Measurements from ENCODE around the gene SLC30A1.
A peak's percentile ranks its signal among the peaks of the same experiment; 100 is the strongest.

SLC30A1 gene

DNA sequence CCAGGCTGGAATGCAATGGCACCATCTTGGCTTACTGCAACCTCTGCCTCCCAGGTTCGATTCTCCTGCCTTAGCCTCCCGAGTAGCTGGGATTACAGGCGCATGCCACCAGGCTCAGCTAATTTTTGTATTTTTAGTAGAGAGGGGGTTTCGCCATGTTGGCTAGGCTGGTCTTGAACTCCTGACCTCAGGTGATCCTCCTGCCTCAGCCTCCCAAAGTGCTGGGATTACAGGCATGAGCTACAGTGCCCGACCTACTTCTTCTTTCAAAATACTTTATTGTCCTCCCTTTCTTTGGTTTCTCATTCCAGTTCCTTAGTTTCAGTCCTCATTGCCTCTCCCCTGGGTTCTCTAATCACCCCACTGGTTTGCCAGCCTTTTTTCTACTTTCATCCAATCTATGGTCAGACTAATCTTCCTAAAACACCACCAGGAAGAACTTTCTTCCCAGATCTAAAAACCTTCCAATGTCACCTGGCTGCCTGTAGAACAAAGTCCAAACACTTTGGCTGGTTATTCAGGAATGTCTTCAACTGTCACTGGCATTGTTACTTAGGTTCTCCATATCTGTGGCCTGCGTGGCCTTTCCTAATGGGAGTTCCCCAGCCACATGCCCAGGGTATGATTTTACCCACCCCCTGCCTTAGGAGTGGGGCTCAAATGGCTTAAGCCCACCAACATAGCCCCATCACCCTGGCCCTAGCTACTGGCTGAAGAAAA lies 29.0 kb upstream of the SLC30A1 start:
- FAIRE-seq (no peak), DNase-seq (ENCODE audit: low spot score) (no peak)

DNA sequence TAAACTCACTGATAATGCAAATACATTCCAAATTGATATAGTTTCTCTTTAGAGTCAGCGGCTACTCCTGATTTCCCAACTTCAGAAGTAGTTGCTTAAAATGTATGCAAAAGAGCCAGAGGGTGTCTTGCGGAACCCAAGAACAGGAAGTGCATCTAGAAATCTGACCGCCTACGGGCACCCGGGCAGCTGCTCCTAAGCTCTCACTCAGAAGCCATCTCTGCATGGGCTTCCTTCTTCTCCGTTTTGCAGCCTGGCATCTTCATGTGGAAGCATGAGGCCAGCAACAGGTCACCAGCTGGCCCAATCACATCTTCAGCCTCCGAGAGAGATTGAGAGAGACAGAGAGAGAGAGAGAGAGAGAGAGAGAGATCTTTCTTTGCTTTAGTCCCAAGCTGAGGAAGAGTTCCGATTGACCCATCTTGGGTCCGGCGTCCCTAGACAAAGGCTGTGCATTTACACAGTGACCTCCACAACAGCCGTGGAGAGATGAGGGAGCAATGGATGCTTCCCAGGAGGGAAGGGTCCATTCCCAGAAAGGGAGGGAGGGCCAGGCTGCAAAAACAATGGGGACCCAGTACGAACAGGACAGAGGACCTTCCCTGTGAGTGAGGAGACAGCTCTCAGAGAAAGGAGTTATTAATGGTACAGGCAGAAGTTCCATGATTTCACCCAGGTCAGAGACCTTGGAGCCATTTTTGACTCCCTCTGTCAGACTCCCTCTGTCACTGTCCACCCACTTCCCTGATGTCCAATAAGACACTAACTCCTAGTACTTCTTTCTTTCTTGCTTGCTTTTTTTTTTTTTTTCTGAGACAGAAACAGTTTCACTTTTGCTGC lies 28.2 kb upstream of the SLC30A1 start:
- FAIRE-seq (no peak), DNase-seq (ENCODE audit: low spot score) (no peak)

DNA sequence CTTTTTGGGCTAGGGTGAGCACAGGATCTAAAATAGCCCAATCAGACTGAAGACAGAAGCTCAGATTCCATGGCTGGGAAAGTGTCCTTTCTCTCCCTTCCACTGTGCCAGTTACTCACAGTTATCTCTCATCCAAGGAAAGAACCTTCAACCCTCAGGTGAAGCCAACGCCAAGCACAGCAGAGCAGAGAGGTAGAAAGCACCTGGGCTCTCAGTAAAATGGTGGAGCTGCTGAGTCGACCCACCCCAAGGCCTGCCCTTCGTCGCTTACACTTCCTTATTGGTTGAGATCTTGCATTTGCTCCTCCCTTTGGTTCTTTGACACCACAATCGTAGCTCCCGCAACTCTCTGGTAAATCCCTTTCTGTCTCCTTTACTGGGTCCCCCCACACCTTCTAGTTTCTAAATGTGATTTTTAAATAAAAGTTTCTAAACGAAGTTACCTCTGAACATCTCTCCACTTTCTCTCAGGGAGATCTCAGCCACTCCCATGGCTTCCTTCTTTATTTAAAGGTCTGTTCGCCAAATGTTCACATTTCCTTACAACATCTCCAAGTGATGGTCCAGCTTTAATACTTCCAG lies 27.5 kb upstream of the SLC30A1 start:
- DNase-seq (ENCODE audit: low spot score) (no peak), FAIRE-seq (no peak)

DNA sequence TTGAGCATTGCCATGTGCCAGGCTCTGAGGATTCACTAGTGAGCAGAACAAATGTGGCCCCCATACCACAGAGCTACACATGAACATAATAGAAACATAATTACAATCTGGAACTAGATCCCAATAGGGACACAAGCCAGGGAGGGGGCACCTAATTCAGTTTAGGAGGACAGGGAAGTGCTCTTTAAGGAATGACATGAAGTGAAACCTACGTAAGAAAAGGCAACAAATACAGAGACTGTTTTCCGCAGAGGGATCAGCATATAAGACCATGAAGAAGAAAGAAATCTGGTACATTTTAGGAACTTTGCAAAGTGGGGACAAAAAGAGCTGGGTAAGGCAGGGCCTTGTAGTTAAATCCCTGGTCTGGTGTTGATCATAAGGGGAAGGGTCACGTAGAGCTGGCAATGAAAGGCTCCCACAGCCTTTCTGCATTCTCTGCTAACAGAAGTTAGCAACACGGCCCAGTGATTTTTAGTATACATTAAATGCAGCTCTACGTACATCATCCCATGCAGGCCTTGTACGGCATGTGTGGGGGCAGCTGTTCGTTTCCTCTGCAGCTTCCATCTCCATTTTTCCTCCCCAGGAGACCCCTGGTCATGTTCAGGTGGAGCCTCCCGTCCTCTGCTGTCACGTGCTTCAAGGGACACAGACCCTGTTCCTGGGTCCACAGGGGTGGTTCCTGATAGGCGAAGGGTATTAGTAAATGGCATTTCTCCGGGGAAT lies 26.8 kb upstream of the SLC30A1 start:
- no peak for DNase-seq (ENCODE audit: low spot score)
- no peak for FAIRE-seq

DNA sequence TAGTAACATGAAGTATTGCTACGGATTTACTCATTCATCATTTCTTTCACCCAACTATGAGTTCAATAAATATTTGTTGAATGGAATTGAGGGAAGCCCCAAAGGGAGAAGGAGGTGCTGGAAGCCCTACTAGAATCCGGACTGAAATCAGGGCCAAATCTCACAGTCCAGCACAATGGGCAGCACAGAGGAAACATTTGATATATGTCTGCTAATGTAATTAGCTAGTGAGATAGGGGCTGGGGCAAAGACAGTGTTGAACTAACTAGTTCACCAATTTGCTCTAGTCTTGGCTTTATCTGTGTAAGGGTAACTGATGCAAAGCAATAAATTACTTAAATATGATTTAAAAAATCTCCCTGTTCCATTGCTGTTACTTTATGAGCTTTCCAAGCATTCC lies 26.1 kb upstream of the SLC30A1 start:
- DNase-seq (ENCODE audit: low spot score): no peak
- no peak for FAIRE-seq

DNA sequence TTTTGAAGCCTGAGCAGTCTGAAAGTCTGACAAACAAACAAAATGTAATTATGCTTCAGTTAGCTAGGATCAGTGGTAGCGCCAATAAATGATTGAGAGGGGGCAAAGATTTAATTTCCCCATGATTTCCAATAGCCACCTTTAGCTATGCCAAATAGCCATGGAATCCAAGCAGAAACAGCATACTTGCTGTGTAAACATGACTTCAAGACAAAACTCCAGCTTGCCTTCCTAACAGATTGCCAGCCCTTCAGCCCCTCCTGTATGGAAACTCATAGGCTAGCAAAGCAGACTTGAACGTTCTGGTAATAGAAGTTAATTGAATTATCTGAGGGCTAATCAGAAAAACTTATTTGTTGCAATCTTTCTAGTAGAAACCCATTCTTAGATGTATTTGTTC lies 25.6 kb upstream of the SLC30A1 start:
- DNase-seq (ENCODE audit: low spot score) (no peak), FAIRE-seq (no peak)

DNA sequence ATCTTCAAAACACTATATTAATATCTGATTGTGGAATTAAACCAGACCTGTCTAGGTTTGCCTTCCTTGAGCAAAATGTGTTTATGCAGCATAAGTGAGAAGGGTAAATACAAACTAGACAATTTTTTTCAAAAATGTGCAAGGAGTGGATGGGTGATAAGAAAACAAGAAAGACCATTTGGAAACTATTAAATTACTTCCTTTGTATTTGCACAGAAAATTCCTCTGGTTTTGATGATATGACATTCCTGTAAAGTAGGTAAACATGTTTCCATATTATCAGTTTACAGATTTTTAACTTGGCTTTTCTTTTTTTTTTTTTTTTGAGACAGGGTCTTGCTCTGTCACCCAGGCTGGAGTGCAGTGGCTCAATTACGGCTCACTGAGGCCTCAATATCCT lies 24.8 kb upstream of the SLC30A1 start:
- DNase-seq (ENCODE audit: low spot score): no peak
- FAIRE-seq: no peak

DNA sequence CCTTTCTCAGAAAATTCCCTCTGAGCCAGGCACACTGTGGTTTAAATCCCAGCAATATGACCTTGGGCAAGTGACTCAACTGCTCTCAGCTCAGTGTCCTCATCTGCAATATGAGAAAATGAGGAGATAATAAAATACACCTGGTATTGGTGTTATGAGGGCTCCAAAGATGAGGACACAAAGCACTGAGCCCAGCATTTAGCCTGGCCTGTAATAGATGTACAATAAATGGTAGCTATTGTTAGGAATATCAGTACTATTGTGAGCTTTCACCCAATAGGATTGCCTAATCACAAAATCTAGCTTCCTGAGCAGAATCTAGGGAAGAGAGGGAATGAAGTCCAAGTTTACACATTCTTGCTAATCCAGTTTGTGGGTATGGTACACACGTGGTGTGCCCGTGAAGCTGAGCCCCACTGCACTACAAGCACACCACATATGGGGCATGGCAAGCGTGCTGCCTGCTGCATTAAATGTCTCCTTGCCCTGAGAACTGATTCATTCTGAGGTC lies 24.3 kb upstream of the SLC30A1 start:
- FAIRE-seq (no peak), DNase-seq (ENCODE audit: low spot score) (no peak)

DNA sequence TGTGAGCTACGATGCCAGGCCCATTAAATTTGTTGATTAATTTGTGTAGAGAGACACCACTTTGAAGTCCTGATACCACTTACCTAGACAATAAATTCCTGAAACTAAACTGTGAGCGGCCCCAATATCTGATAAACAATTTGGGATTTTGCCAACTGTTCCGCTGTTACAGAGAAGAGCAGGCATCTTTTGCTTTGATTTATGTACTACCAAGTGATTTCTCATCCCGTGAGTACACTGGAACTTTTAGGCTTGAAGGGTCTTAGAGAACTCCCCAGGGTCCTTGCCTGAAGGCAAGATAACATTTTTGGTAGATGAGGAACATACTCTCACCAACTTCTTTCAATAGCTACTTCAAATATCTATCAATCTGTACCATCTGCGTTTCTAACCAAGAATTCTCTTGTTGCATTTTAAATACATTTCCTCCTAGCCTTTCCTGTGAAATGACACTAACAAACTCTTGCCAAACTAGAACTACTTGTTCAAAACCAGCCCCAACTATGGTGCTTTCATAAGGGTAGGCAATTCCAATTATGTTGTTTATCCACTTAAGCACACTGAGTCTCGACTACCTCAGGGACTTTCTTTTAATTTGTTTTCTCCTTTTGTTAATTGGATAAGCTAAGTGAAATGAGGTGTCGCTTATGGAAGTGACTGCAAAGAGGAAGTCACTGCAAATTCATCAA lies 23.2 kb upstream of the SLC30A1 start:
- FAIRE-seq: no peak
- DNase-seq (ENCODE audit: low spot score): no peak

DNA sequence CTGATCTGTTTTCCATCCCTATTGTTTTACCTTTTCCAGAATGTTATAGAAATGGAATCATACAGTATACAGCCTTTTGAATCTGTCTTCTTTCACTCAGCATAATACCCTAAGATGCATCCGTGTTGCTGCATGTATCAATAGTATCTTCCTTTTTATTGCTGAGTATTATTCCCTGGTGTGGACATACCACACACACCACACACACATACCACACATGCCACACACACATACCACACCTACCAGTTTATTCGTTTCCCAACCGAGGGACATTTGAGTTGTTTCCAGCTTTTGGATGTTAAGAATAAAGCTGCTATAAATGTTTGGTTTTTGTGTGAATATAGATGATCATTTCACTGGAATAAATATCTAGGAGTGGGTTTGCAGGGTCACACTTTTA lies 22.2 kb upstream of the SLC30A1 start:
- FAIRE-seq: no peak
- no peak for DNase-seq (ENCODE audit: low spot score)

DNA sequence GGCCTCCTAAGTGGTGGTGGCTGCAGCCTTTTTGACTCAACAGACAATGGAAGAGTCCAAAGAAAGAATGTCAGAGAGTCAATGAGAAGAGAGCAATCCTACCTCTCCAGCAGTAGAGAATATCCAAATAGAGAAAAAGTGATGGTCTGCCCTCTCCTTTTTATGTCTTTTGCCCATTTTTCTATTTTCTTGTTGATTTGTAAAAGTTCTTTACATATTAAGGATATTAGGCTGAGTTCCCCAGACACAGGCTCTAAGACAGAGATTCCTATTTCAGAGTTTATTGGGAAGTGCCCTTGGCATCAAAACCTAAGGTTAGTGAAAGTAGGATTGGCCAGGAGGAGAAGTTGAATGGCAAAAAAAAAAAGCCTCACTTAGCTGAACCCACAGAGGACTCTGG lies 20.3 kb upstream of the SLC30A1 start:
- no peak for FAIRE-seq
- DNase-seq (ENCODE audit: low spot score): no peak

DNA sequence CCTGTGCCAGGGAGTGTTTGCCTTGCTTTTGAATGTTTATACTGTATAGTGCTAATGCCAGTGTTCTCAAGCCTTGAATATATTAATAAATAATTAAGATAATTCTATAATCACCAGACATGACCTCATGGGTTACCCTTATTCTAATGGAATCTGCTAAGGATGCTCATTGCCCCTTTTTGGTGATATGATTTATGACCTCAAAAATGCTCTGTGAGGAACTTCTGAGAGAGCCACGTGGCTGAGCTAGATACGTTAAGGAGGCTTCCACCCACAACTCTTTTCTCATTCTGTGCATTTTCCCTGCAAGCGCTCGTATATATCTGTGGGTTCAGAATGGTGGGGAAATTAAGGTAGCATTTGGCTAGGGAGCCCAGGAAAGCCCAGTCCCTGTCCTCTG lies 19.6 kb upstream of the SLC30A1 start:
- FAIRE-seq (no peak), DNase-seq (ENCODE audit: low spot score) (no peak)

DNA sequence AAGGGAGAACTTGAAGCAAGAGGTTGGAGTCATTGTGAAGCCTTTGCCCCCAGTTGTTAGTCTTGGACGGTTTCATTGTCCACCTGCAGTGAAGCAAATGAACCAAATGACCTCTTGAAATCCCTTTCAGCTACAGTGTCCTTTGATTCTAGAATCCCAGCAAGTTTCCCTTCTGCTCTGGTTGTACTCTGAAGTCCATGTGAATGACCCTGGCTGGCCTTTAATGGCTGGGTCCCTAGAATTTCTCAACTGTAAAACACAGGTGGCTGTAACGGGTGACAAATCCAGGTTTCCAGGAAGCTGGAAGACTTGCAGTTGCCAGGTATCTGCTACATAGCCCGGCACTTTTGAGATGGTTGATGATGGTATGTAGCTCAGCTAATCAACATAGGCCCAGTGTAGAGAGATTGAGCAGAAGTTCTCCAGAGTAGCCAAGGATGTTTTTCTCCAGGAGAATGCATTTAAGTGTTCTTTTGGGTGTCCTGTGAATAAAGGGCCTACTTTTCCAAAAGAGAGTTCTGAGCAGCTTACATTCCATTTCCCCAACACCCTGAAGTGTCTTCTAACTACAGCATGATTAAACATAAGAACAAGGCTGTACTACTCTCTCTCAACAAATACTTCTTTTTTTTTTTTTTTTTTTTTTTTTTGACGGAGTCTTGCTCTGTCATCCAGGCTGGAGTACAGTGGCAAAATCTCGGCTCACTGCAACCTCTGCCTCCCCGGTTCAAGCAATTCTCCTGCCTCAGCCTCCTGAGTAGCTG lies 17.6 kb upstream of the SLC30A1 start:
- no peak for FAIRE-seq
- no peak for DNase-seq (ENCODE audit: low spot score)

DNA sequence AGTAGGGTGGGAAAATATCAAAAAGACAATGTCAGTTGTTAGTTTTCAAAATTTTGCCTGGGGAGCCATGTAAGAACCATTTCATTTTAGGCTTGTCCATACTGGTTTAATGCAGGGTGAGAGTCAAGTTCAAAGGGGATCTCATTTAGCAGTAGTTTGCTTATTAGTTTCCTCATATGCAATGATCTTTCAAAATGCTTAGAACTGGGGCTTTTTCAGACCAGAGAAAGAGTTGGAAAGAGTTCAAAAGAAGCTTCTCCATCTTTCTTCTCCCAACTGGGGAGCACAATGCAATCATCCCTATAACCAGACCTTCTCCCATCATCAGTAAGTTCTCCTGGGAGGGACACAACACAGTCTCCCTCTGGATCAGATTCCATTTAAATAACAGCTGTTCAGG lies 16.5 kb upstream of the SLC30A1 start:
- FAIRE-seq: no peak
- no peak for DNase-seq (ENCODE audit: low spot score)

DNA sequence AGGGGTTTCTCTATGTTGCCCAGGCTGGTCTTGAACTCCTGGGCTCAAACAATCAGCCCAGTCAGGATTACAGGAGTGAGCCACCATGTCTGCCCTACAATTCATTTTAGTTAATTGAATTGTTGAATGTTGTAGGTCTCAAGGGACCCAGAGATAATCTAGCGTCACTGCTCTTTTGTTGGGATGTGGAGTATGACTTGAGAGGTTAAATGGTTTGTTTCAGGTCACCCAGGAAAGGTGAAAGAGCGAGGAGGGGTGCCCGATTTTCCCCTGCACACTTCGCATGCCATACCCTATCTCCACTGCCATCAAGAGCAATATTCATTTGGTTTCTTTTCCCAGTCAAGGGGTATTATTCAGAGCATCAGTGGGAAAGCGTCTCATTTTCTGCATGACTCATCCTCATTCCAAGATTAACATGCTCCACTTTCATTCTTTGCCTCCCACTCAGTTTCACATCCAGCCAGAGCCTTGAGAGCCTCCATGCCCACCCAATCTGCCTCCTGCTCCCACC lies 13.1 kb upstream of the SLC30A1 start:
- no peak for FAIRE-seq
- peak; percentile 79 for DNase-seq (ENCODE audit: low spot score)

DNA sequence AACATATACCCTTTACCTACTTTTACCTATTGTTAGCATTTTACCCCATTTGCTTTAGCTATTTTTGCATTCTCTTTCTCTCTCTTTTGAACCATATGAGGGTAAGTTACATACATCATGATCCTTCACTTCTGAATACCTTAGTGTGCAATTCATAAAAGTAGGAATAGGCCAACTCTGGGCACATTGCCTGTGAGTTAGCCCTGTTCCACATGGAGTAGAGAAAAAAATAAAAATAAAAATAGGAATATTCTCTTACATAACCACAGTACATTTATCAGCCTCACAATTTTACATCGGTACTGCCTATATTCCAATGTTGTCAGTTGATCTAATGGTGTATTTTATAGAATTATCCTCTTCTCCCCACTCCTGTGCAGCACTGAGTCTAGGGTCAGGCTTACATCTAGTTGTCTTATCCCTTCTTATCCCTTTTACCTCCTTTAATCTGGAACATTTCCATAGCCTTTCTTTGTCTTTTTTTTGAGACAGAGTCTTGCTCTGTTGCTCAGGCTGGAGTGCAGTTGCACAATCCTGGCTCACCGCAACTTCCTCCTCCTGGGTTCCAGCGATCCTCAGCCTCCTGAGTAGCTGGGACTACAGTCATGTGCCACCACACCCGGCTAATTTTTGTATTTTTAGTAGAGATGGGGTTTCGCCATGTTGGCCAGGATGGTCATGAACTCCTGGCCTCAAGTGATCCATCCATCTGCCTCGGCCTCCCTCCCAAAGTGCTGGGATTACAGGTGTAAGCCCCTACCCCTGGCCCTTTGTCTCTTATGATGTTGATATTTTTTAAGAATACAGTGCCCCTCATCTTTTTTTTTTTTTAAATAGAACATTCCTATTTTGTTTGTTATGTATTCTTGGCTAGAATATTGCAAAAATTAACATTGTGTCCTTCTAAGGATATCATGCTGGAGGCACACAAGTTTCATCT lies 11.1 kb upstream of the SLC30A1 start:
- DNase-seq (ENCODE audit: low spot score): no peak
- FAIRE-seq: no peak

DNA sequence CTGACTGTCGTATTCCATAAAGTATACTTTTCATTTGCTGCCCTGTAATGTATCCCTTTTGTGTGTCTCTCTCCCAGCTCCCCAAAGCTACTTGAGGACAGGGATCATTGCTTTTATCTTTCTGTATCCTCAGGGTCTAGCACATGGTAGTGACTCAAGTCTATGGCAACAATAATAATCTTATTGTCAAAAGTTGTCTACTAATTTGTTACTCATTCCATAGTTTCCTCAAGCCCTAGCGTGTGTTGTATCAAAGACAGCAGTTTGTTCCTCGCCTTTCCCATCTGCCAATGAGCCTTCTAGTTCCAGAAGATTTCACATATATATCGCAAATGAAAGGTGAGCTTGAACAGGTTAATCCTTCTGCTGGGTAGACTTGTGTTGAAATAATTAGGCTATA lies 9.8 kb upstream of the SLC30A1 start:
- FAIRE-seq: no peak
- DNase-seq (ENCODE audit: low spot score): no peak

DNA sequence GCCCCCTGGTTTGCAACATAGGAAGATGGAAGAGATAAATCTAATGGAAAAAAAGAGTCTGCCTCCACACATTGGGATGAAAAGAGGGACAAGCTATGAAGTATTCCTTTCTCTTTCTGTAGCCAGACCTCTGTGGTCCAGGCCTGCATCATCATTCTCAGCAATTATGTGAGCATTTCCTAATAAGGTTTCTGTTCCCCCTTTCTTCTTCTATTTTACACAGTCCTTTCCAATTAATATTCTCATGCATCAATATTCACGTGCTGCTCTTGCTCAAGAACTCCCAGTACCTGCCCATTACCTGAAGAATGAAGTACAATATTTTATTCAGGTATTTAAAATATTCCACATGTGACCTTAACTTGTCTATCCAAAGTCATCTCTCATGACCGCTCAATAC lies 8.2 kb upstream of the SLC30A1 start:
- FAIRE-seq: no peak
- DNase-seq (ENCODE audit: low spot score): no peak

DNA sequence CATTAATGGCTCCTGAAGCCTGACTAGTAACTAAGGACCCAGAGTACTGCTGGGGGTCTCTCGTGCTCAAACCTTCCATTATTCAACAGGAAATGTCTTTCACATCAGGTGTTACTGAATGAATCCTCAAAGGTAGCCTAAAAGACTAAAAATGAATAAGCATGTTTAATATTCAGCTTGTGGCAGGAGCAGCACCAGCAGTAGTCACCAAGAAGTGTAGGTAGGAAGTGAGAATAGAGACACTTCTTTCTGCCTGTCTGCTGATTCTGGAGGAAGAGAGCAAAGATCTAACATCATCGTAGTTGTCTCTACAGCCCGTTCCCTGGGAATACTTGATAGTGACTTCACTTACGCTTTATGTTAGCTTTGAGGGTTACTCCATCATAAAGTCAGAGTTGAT lies 7.6 kb upstream of the SLC30A1 start:
- DNase-seq (ENCODE audit: low spot score): no peak
- no peak for FAIRE-seq

Measured in urothelium cell line (cell line).